Mesodermal cell (in vitro differentiated cells): Measurements from ENCODE around the gene TEX13A.

Source experiments
- H3K27ac ChIP-seq: 2 replicates; pipeline ENCODE4 v1.7.0; 2013; ENCODE audit warnings: mild to moderate bottlenecking, low read depth, low read length, moderate library complexity; ENCODE audit not compliant: severe bottlenecking
- H3K36me3 ChIP-seq: 2 replicates; pipeline ENCODE4 v1.7.1; 2013; ENCODE audit warnings: mild to moderate bottlenecking, low read length, moderate library complexity; ENCODE audit not compliant: control insufficient read depth, insufficient read depth
- H3K4me1 ChIP-seq: one replicate; pipeline ENCODE4 v1.7.1; 2013; ENCODE audit warnings: mild to moderate bottlenecking, low read length; ENCODE audit not compliant: insufficient read depth, control insufficient read depth, poor library complexity, severe bottlenecking
- H3K4me3 ChIP-seq: 2 replicates; pipeline ENCODE4 v1.7.0; 2013; ENCODE audit warnings: low read length, control low read depth, mild to moderate bottlenecking; ENCODE audit not compliant: insufficient read depth, poor library complexity, severe bottlenecking; ENCODE audit errors: extremely low read depth
- H3K9me3 ChIP-seq: 2 replicates; pipeline ENCODE4 v1.7.1; 2013; ENCODE audit warnings: mild to moderate bottlenecking, low read length, moderate library complexity; ENCODE audit not compliant: control insufficient read depth
- WGBS, 2 experiments: methylation state at CpG; one replicate each; pipeline ENCODE4 v1.1.5; 2013; ENCODE audit warnings: missing lambda C conversion rate in 2 of 2; ENCODE audit not compliant: insufficient coverage in 2 of 2; 5-methylcytosine and 5-hydroxymethylcytosine counted together

The TEX13A gene

DNA sequence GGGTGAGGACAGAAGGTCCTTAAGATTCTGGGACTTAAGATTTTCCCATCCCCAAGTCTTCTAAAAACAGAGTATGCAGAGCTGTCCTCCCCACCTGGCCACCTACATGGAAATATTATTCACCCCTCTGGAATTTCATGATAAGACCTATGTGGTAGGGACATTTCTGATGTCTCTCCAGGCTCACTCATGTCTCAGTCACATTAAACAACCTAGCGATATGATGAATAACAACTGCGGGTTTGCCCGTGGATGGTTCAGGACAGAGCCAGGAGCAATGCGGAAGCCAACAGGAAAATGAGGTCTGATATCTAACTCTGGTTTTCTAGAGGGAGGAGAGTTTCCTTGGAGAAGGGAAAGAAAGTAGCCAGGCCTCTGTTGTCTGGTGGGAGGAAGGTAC is 47.4 kb downstream of the TEX13A start:
- WGBS, 2 experiments, result 80% methylated on average over 1 of the region's 4 CpGs; no CpG with 5 or more reads in 1 of the 2 experiments
- Histone ChIP-seq H3K27ac (no peak overlapping the region), H3K4me1 (no peaks in the 10 kb centered on the region), H3K4me3 (no peak overlapping the region), H3K9me3 (no peaks in the 10 kb centered on the region), H3K36me3 (no peaks in the 10 kb centered on the region)
